GM10248 (cell line): ENCODE measurements around the gene PHETA1.

ENCODE experiments used
- CTCF ChIA-PET: fragments of 300-600 bp; sonication (Branson Sonifier 250); formaldehyde crosslinking; extraction: SDS; loops from one replicate; lab custom pipeline; 2021; ENCODE audit warnings: antibody characterized with exemption; lab: Yijun Ruan, JAX
- POLR2A ChIA-PET: fragments of 350-650 bp; sonication (Branson Sonifier 250); formaldehyde crosslinking; extraction: SDS; loops from one replicate; lab custom pipeline; 2020; ENCODE audit warnings: antibody characterized with exemption; lab: Yijun Ruan, JAX
- DNase-seq: peaks from one replicate; pipeline ENCODE4 v3.0.0; 2012; ENCODE audit errors: extremely low spot score
- TF ChIP-seq, protein P1 (sequence below): IDR thresholded peaks from 2 replicates; pipeline ENCODE4 v1.5.1; 2012; ENCODE audit warnings: mild to moderate bottlenecking, low read depth; ENCODE audit errors: extremely low read depth, missing control alignments, control extremely low read depth

Gene PHETA1

GRCh38 chr12:111322336-111323250 lies 46.3 kb downstream of the PHETA1 start:
- no peak for DNase-seq
- ChIA-PET CTCF (interaction anchor here (1.4 to 1.5 kb wide), 2 partner anchors 8 to 10 kb away, joined by 3 to 5 read pairs; no protein-coding TSS in a partner anchor), POLR2A (no interaction called here)
- TF ChIP-seq, protein P1, sequence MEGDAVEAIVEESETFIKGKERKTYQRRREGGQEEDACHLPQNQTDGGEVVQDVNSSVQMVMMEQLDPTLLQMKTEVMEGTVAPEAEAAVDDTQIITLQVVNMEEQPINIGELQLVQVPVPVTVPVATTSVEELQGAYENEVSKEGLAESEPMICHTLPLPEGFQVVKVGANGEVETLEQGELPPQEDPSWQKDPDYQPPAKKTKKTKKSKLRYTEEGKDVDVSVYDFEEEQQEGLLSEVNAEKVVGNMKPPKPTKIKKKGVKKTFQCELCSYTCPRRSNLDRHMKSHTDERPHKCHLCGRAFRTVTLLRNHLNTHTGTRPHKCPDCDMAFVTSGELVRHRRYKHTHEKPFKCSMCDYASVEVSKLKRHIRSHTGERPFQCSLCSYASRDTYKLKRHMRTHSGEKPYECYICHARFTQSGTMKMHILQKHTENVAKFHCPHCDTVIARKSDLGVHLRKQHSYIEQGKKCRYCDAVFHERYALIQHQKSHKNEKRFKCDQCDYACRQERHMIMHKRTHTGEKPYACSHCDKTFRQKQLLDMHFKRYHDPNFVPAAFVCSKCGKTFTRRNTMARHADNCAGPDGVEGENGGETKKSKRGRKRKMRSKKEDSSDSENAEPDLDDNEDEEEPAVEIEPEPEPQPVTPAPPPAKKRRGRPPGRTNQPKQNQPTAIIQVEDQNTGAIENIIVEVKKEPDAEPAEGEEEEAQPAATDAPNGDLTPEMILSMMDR: no peak

GRCh38 chr12:111321317-111321716 lies 47.6 kb downstream of the PHETA1 start:
- TF ChIP-seq, protein P1: no peak
- ChIA-PET POLR2A (no interaction called here), CTCF (interaction anchor here (1.2 to 1.4 kb wide), 2 partner anchors 10 to 433 kb away, joined by 3 to 4 read pairs; no protein-coding TSS in a partner anchor)
- no peak for DNase-seq

DNA sequence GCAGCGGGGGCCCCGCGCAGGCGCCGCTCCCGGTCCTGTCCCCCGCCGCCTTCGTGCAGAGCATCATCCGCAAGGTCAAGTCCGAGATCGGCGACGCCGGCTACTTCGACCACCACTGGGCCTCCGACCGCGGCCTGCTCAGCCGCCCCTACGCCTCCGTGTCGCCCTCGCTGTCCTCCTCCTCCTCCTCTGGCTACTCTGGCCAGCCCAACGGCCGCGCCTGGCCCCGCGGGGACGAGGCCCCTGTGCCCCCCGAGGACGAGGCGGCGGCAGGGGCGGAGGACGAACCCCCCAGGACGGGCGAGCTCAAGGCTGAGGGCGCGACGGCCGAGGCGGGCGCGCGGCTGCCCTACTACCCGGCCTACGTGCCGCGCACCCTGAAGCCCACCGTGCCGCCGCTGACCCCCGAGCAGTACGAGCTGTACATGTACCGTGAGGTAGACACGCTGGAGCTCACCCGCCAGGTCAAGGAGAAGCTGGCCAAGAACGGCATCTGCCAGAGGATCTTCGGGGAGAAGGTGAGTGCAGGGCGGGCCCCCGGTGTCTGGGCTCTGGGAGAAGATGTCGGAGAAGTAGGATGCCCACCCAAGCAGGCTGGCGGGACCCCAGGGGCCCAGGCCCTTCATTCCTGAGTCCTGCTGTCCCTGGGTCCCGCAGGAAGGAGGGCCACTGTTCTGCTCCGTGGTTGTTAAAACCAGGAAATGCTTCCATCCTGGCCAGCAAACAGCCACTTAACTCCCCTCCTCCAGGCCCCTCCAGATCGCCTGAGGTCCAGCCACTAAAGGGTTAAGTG lies 48.4 kb downstream of the PHETA1 start:
- POLR2A ChIA-PET: no interaction called here
- TF ChIP-seq, protein P1: no peak
- CTCF ChIA-PET: interaction anchor here (1.2 kb wide), 1 partner anchor 433 kb away, joined by 4 read pairs; no protein-coding TSS in a partner anchor

DNA sequence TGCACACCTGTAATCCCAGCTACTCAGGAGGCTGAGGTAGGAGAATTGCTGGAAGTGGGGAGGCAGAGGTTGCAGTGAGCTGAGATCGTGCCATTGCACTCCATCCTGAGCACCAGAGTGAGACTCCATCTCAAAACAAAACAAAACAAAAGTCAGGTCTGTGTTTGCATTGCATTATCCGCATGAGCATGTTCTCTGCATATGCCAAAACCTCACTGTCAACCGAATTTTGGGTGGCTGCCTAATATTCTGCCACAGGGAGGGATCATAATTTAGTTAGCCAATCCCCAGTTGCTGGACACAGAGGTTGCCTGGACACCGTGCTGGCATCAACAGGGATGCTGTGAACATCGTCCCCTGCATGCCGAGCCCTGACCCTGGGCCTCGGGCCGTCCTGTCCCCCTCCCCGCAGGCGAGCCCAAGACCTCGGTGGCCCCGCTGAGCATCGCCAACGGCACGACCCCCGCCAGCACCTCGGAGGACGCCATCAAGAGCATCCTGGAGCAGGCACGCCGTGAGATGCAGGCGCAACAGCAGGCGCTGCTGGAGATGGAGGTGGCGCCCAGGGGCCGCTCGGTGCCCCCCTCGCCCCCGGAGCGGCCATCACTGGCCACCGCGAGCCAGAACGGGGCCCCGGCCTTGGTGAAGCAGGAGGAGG lies 49.2 kb downstream of the PHETA1 start:
- POLR2A ChIA-PET: no interaction called here

More for the DNA sequence above, 48.4 kb downstream of the PHETA1 start:
- DNase-seq: no peak

DNA sequence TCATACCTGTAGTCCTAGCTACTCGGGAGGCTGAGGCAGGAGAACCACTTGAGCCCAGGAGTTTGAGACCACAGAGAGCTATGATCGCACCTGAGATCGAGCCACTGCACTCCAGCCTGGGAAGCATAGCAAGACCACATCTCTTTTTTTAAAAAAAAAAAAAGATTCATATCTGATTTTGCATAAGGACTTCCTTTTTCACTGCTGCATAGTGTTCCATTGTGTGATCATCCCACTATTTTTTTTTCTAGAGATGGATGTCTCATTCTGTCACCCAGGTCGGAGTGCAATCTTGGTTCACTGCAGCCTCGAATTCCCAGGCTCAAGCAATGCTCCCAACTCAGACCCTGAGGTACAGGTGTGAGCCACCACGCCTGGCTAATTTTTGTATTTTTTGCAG lies 50.4 kb downstream of the PHETA1 start:
- POLR2A ChIA-PET: no interaction called here
- TF ChIP-seq, protein P1: no peak
- CTCF ChIA-PET: no interaction called here
- DNase-seq: no peak

More for the DNA sequence above, 49.2 kb downstream of the PHETA1 start:
- CTCF ChIA-PET: no interaction called here
- no peak for DNase-seq
- TF ChIP-seq, protein P1: no peak

- no peak for DNase-seq
- ChIA-PET POLR2A (no interaction called here), CTCF (no interaction called here)
- TF ChIP-seq, protein P1: no peak
These were observed 52.2 kb downstream of the PHETA1 start for GRCh38 chr12:111316671-111317070.
